Astrocyte (in vitro differentiated cells and primary cell): ENCODE data around the gene INSYN2B.

Experiments
- CTCF ChIP-seq: IDR thresholded peaks from 2 replicates; pipeline ENCODE4 v1.5.1; 2011; ENCODE audit warnings: low read depth, mild to moderate bottlenecking, inconsistent platforms, low read length, moderate library complexity; ENCODE audit not compliant: insufficient read depth
- EZH2 ChIP-seq: IDR thresholded peaks from 2 replicates; pipeline ENCODE4 v1.6.1; 2012; ENCODE audit warnings: mild to moderate bottlenecking, low read length, inconsistent platforms; ENCODE audit not compliant: insufficient read depth

DNA sequence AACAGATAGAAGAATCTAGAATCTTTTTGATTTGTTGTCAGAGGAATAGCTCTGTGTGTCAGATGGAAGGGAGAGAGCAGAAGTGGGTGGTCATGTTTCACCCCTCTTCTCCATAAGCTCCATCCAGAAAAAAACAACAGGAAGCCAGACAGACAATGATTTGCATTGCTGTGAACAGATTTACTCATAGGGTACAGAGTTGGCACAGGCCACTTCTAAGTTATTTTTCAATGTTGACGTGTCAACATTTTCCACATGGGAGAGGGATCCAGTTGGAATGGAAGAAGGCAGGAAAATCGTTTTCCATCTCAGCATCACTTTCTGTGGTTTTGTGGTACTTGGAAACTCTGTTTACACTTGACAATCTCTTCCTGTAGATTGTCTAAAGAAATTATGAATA, 86.7 kb downstream of the INSYN2B start:
- TF ChIP-seq CTCF (no peak), EZH2 (no peak)
